ENCODE measurements around the gene PARVA.

DNA sequence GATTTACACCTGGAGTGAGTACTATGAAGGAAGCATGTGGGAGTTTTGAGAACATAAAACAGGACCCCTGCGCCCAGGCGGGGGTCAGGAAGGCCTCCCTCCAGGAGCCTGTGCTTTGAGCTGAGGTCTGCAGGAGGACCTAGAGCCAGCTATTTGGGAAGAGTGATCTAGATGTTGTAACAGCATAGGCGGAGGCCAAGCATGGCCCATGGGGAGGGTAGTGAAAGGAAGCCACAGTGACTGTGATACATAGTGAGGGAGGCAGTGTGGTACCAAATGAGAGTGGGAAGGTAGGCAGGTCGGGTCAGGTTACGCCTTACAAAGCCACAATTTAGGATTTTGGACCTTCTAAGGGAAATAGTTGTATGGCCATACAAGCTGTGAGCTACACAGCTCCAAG is 147.5 kb downstream of the PARVA start:
- TF ChIP-seq, protein P1, sequence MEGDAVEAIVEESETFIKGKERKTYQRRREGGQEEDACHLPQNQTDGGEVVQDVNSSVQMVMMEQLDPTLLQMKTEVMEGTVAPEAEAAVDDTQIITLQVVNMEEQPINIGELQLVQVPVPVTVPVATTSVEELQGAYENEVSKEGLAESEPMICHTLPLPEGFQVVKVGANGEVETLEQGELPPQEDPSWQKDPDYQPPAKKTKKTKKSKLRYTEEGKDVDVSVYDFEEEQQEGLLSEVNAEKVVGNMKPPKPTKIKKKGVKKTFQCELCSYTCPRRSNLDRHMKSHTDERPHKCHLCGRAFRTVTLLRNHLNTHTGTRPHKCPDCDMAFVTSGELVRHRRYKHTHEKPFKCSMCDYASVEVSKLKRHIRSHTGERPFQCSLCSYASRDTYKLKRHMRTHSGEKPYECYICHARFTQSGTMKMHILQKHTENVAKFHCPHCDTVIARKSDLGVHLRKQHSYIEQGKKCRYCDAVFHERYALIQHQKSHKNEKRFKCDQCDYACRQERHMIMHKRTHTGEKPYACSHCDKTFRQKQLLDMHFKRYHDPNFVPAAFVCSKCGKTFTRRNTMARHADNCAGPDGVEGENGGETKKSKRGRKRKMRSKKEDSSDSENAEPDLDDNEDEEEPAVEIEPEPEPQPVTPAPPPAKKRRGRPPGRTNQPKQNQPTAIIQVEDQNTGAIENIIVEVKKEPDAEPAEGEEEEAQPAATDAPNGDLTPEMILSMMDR (IDR thresholded peaks at IDR 0.05), result no peak
- no peak for TF ChIP-seq SIN3A (IDR thresholded peaks at IDR 0.05; ENCODE audit: borderline replicate concordance, insufficient read depth, low read depth, low read length)

All from Panc1 (cell line).